Measurements from ENCODE around the gene XYLT1.

Gene XYLT1

GRCh38 chr16:17162560-17162959, 308.2 kb downstream of the XYLT1 start:
- no peak for DNase-seq

- peak; percentile 95 for DNase-seq
Measured at GRCh38 chr16:17160920-17161431, 309.8 kb downstream of the XYLT1 start.

GRCh38 chr16:17160285-17160853, 310.4 kb downstream of the XYLT1 start:
- peak; percentile 93 for DNase-seq

- DNase-seq: peak; percentile 43
Measured at GRCh38 chr16:17159617-17160016, 311.1 kb downstream of the XYLT1 start.

GRCh38 chr16:17155936-17156335, 314.8 kb downstream of the XYLT1 start:
- no peak for DNase-seq

- DNase-seq: no peak
Measured at GRCh38 chr16:17155485-17155884, 315.3 kb downstream of the XYLT1 start.

- no peak for DNase-seq
Measured at GRCh38 chr16:17154981-17155380, 315.8 kb downstream of the XYLT1 start.

- no peak for DNase-seq
Measured at GRCh38 chr16:17152311-17152710, 318.4 kb downstream of the XYLT1 start.

GRCh38 chr16:17151335-17151734, 319.4 kb downstream of the XYLT1 start:
- DNase-seq: no peak

- DNase-seq: no peak
Measured at GRCh38 chr16:17149904-17150483, 320.8 kb downstream of the XYLT1 start.

GRCh38 chr16:17147942-17148341, 322.8 kb downstream of the XYLT1 start:
- no peak for DNase-seq

GRCh38 chr16:17145029-17145428, 325.7 kb downstream of the XYLT1 start:
- DNase-seq: no peak

- no peak for DNase-seq
Measured at GRCh38 chr16:17144431-17144830, 326.3 kb downstream of the XYLT1 start.

- no peak for DNase-seq
Measured at GRCh38 chr16:17143546-17144419, 327.0 kb downstream of the XYLT1 start.

- no peak for DNase-seq
Measured at GRCh38 chr16:17138801-17139200, 332.0 kb downstream of the XYLT1 start.

GRCh38 chr16:17135439-17135838, 335.3 kb downstream of the XYLT1 start:
- DNase-seq: no peak

- no peak for DNase-seq
Measured at GRCh38 chr16:17134586-17134985, 336.2 kb downstream of the XYLT1 start.

- DNase-seq: no peak
Measured at GRCh38 chr16:17133851-17134250, 336.9 kb downstream of the XYLT1 start.

- no peak for DNase-seq
Measured at GRCh38 chr16:17131351-17131750, 339.4 kb downstream of the XYLT1 start.

- no peak for DNase-seq
Measured at GRCh38 chr16:17130733-17131132, 340.0 kb downstream of the XYLT1 start.

- no peak for DNase-seq
Measured at GRCh38 chr16:17129971-17130370, 340.8 kb downstream of the XYLT1 start.

- no peak for DNase-seq
Measured at GRCh38 chr16:17128791-17129190, 342.0 kb downstream of the XYLT1 start.

- DNase-seq: no peak
Measured at GRCh38 chr16:17126156-17126555, 344.6 kb downstream of the XYLT1 start.

- no peak for DNase-seq
Measured at GRCh38 chr16:17125671-17126070, 345.1 kb downstream of the XYLT1 start.
